NCI-H82 treated with DMSO at 0.1 percent for 48 hours (cell line): ENCODE results near the gene MYL2.

Source experiments
- DNase-seq: peaks from one replicate; lab custom pipeline; 2025; ENCODE audit not compliant: unreplicated experiment; lab: John Stamatoyannopoulos, UW

MYL2 gene

GRCh38 chr12:110901401-110901800 lies 19.0 kb downstream of the MYL2 start:
- no peak for DNase-seq

- no peak for DNase-seq
Measured at GRCh38 chr12:110896559-110896958, 23.8 kb downstream of the MYL2 start.

- DNase-seq: no peak
Measured at GRCh38 chr12:110893956-110894355, 26.4 kb downstream of the MYL2 start.

GRCh38 chr12:110889361-110889760 lies 31.0 kb downstream of the MYL2 start:
- DNase-seq: no peak

GRCh38 chr12:110888256-110888991 lies 32.0 kb downstream of the MYL2 start:
- no peak for DNase-seq

GRCh38 chr12:110885152-110885840 lies 35.1 kb downstream of the MYL2 start:
- DNase-seq: peak; percentile 23

GRCh38 chr12:110883251-110883650 lies 37.1 kb downstream of the MYL2 start:
- DNase-seq: no peak

GRCh38 chr12:110880651-110881050 lies 39.7 kb downstream of the MYL2 start:
- DNase-seq: no peak

GRCh38 chr12:110874781-110875180 lies 45.6 kb downstream of the MYL2 start:
- no peak for DNase-seq

GRCh38 chr12:110874351-110874750 lies 46.0 kb downstream of the MYL2 start:
- DNase-seq: no peak

- DNase-seq: no peak
Measured at GRCh38 chr12:110872100-110872499, 48.3 kb downstream of the MYL2 start.

GRCh38 chr12:110869803-110870202 lies 50.6 kb downstream of the MYL2 start:
- no peak for DNase-seq

- DNase-seq: no peak
Measured at GRCh38 chr12:110869026-110869425, 51.4 kb downstream of the MYL2 start.

- DNase-seq: no peak
Measured at GRCh38 chr12:110865521-110865920, 54.9 kb downstream of the MYL2 start.

- DNase-seq: no peak
Measured at GRCh38 chr12:110863161-110863560, 57.2 kb downstream of the MYL2 start.

- no peak for DNase-seq
Measured at GRCh38 chr12:110862329-110862728, 58.0 kb downstream of the MYL2 start.

GRCh38 chr12:110861729-110862128 lies 58.6 kb downstream of the MYL2 start:
- DNase-seq: no peak
